ENCODE measurements around the gene LRRC72. TPM values are rescaled to one million over a fixed set of nuclear protein-coding genes. Genes with fewer than 3 reads are reported as not detected.

The LRRC72 gene
- total and polyA plus RNA-seq, 2 experiments from 2014 or later: not detected

DNA sequence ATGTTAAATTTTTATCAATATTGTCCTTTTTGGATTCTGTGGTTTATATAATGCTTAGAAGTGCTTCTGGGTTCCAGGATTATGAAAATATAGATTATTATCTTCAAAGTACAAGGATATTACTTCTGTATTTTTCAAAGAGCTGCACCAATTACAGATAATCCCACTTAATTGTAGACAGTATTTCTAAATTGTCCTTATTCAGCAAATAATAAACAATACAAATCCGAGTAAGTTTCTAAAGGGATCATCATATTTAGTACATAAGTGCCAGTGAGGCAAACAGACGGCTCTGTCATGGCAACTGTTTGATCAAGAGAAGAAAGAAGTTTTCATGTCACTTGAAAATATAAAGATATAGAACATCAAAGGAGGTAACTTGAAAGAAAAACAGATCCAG, 99.8 kb downstream of the LRRC72 start:
- no peak overlapping the region for H3K4me3 ChIP-seq
- no peaks in the 10 kb centered on the region for H4K20me1 ChIP-seq (ENCODE audit: insufficient read depth, poor library complexity, severe bottlenecking)
- H3K36me3 ChIP-seq (replicated peaks; ENCODE audit: insufficient read depth, low read depth): peaks cover 5% of the 10 kb centered on the region
- H3K4me2 ChIP-seq: no peak overlapping the region
- H2AFZ ChIP-seq: no peak overlapping the region
- H3K79me2 ChIP-seq: peaks cover 21% of the 10 kb centered on the region
- H3K9me2 ChIP-seq (replicated peaks; ENCODE audit: insufficient read depth): no peaks in the 10 kb centered on the region
- no peaks in the 10 kb centered on the region for H3K9me3 ChIP-seq (ENCODE audit: low read depth)
- H3K27ac ChIP-seq: no peak overlapping the region
- DNase-seq (ENCODE audit: low spot score): no peak
- WGBS (ENCODE audit: low lambda C conversion rate, missing lambda C conversion rate): 65% methylated on average over 2 of the region's 2 CpGs
- TF ChIP-seq EZH2 (IDR thresholded peaks at IDR 0.05; ENCODE audit: borderline replicate concordance): no peak
- TF ChIP-seq, protein P1, sequence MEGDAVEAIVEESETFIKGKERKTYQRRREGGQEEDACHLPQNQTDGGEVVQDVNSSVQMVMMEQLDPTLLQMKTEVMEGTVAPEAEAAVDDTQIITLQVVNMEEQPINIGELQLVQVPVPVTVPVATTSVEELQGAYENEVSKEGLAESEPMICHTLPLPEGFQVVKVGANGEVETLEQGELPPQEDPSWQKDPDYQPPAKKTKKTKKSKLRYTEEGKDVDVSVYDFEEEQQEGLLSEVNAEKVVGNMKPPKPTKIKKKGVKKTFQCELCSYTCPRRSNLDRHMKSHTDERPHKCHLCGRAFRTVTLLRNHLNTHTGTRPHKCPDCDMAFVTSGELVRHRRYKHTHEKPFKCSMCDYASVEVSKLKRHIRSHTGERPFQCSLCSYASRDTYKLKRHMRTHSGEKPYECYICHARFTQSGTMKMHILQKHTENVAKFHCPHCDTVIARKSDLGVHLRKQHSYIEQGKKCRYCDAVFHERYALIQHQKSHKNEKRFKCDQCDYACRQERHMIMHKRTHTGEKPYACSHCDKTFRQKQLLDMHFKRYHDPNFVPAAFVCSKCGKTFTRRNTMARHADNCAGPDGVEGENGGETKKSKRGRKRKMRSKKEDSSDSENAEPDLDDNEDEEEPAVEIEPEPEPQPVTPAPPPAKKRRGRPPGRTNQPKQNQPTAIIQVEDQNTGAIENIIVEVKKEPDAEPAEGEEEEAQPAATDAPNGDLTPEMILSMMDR (IDR thresholded peaks at IDR 0.05; ENCODE audit: poor library complexity): no peak
- TF ChIP-seq EZH2phosphoT487 (IDR thresholded peaks at IDR 0.05; ENCODE audit: low read depth, severe bottlenecking, unreplicated experiment): no peak
- no peaks in the 10 kb centered on the region for H3K4me1 ChIP-seq (ENCODE audit: insufficient read depth)
- no peaks in the 10 kb centered on the region for H3K27me3 ChIP-seq

DNA sequence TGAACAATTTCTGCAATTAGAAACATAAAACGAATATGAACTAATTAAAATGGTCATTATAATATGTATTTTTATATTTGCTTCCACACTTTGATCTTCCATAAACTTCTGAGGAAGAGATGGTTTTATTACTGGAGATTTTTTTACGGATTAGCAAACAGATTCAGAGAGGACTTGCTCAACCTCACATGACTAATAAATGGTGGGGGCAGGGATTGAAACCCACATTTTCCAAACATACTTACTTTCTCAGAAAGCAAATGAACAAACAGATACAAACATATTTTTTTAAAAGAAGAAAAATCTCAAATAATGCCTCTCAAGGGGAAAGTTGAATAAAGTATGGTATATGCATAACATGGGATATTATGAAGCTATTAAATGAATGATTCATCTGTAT, 100.6 kb downstream of the LRRC72 start:
- Histone ChIP-seq H3K4me1 (ENCODE audit: insufficient read depth) (no peaks in the 10 kb centered on the region), H3K79me2 (peaks cover 27% of the 10 kb centered on the region), H3K27ac (no peak overlapping the region), H4K20me1 (ENCODE audit: insufficient read depth, poor library complexity, severe bottlenecking) (no peaks in the 10 kb centered on the region), H3K4me3 (no peak overlapping the region), H3K36me3 (replicated peaks; ENCODE audit: insufficient read depth, low read depth) (peaks cover 5% of the 10 kb centered on the region), H3K27me3 (no peaks in the 10 kb centered on the region), H3K9me3 (ENCODE audit: low read depth) (no peaks in the 10 kb centered on the region), H3K4me2 (no peak overlapping the region), H2AFZ (no peak overlapping the region), H3K9me2 (replicated peaks; ENCODE audit: insufficient read depth) (no peaks in the 10 kb centered on the region)
- no peak for DNase-seq (ENCODE audit: low spot score)
- TF ChIP-seq, protein P1 (IDR thresholded peaks at IDR 0.05; ENCODE audit: poor library complexity): no peak
- TF ChIP-seq EZH2 (IDR thresholded peaks at IDR 0.05; ENCODE audit: borderline replicate concordance) (no peak), EZH2phosphoT487 (IDR thresholded peaks at IDR 0.05; ENCODE audit: low read depth, severe bottlenecking, unreplicated experiment) (no peak)
- 68% methylated on average over 2 of the region's 2 CpGs for WGBS (ENCODE audit: low lambda C conversion rate, missing lambda C conversion rate)

DNA sequence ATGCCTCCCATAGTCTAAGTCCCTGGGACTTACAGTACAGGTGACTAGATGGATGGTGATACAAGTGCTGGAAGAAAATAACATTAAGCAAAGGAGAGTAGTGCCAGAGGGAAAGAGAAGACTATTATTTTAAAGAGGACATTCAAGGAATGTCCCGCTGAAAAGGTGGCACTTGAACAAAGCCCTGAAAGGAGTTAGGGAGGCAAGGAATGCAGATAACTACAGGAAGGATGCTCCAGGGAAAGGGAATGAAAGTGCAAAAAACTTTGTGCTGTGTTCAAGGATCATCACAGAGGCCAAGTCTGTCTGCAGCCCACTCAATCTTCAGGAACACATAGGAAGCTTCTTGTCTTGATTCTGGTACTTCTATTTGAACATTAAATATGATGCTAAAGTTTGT, 104.0 kb downstream of the LRRC72 start:
- no peak overlapping the region for H2AFZ ChIP-seq
- H3K36me3 ChIP-seq (replicated peaks; ENCODE audit: insufficient read depth, low read depth): peaks cover 5% of the 10 kb centered on the region
- no peaks in the 10 kb centered on the region for H4K20me1 ChIP-seq (ENCODE audit: insufficient read depth, poor library complexity, severe bottlenecking)
- no peaks in the 10 kb centered on the region for H3K9me2 ChIP-seq (replicated peaks; ENCODE audit: insufficient read depth)
- no peak overlapping the region for H3K4me3 ChIP-seq
- no peaks in the 10 kb centered on the region for H3K27me3 ChIP-seq
- 59% methylated on average over 1 of the region's 1 CpG for WGBS (ENCODE audit: low lambda C conversion rate, missing lambda C conversion rate)
- no peak for DNase-seq (ENCODE audit: low spot score)
- TF ChIP-seq EZH2phosphoT487 (IDR thresholded peaks at IDR 0.05; ENCODE audit: low read depth, severe bottlenecking, unreplicated experiment): no peak
- TF ChIP-seq, protein P1 (IDR thresholded peaks at IDR 0.05; ENCODE audit: poor library complexity): no peak
- TF ChIP-seq EZH2 (IDR thresholded peaks at IDR 0.05; ENCODE audit: borderline replicate concordance): no peak
- no peaks in the 10 kb centered on the region for H3K9me3 ChIP-seq (ENCODE audit: low read depth)
- H3K4me2 ChIP-seq: no peak overlapping the region
- H3K4me1 ChIP-seq (ENCODE audit: insufficient read depth): no peaks in the 10 kb centered on the region
- peaks cover 55% of the 10 kb centered on the region for H3K79me2 ChIP-seq
- H3K27ac ChIP-seq: no peak overlapping the region

Other genes starting within 250 kb of the LRRC72 start
- gene CRPPA, start 105.3 kb upstream of the LRRC72 start, total RNA-seq: 3.4 and 4.4 TPM in 2 replicates
- 2.5 and 3.3 TPM in 2 replicates for gene CRPPA, start 105.3 kb upstream of the LRRC72 start, polyA plus RNA-seq
- gene SOSTDC1, start 61.1 kb upstream of the LRRC72 start, total RNA-seq: 65.8 and 71.5 TPM in 2 replicates
- gene SOSTDC1, start 61.1 kb upstream of the LRRC72 start, polyA plus RNA-seq: 30.9 and 38.5 TPM in 2 replicates
- 42.5 and 48.0 TPM in 2 replicates for gene ANKMY2, start 118.9 kb downstream of the LRRC72 start, total RNA-seq
- gene ANKMY2, start 118.9 kb downstream of the LRRC72 start, polyA plus RNA-seq: 30.7 and 31.5 TPM in 2 replicates
- gene BZW2, start 119.4 kb downstream of the LRRC72 start, total RNA-seq: 96.7 and 97.7 TPM in 2 replicates
- gene BZW2, start 119.4 kb downstream of the LRRC72 start, polyA plus RNA-seq: 60.5 and 72.1 TPM in 2 replicates
- 173 and 196 TPM in 2 replicates for gene TSPAN13, start 226.9 kb downstream of the LRRC72 start, total RNA-seq
- gene TSPAN13, start 226.9 kb downstream of the LRRC72 start, polyA plus RNA-seq: 157 and 164 TPM in 2 replicates

Measured in hepatocyte (in vitro differentiated cells).